Tibial nerve (tissue), 4 donors: ENCODE results near the gene TCEA2.

Experiments used
- CTCF ChIP-seq, 5 experiments: fragments of 200-600 bp in 3 of 5; fragments of 450-650 bp in 2 of 5; sonication (generic) in 3 of 5; IDR thresholded peaks; one replicate each; pipeline ENCODE4 v1.5.1; 2016 to 2019; ENCODE audit warnings: antibody characterized with exemption in 5 of 5, mild to moderate bottlenecking in 3 of 5, moderate library complexity in 2 of 5
- EP300 ChIP-seq, 2 donors: sonication (generic); formaldehyde crosslinking; IDR thresholded peaks; one replicate each; pipeline ENCODE4 v1.6.1; 2017; ENCODE audit warnings: antibody characterized with exemption in 2 of 2, mild to moderate bottlenecking in 1 of 2
- POLR2A ChIP-seq, 2 donors: fragments of 450-650 bp; IDR thresholded peaks; one replicate each; pipeline ENCODE4 v1.6.1; 2017; ENCODE audit warnings: antibody characterized with exemption in 2 of 2, mild to moderate bottlenecking in 2 of 2, moderate library complexity in 2 of 2

GRCh38 chr20:64027981-64028685 lies 34.9 kb upstream of the TCEA2 start:
- TF ChIP-seq CTCF (IDR thresholded peaks at IDR 0.05) (no peak), POLR2A (IDR thresholded peaks at IDR 0.05) (no peak), EP300 (IDR thresholded peaks at IDR 0.05) (no peak)
